Aorta (tissue), 5 donors: Measurements from ENCODE around the gene TBC1D1. TPM values are rescaled to one million over a fixed set of nuclear protein-coding genes. Genes with fewer than 3 reads are reported as not detected.

ENCODE experiments used
- ATAC-seq: fragments of 200-7000 bp; cut with Tn5 transposase; one replicate; pipeline ENCODE4 v1.9.1; 2022; ENCODE audit warnings: moderate library complexity; ENCODE audit not compliant: low FRiP score
- DNase-seq, 2 donors: peaks; one replicate each; pipeline ENCODE4 v3.0.0-alpha.2; 2020
- H3K27ac ChIP-seq, 2 donors: one replicate each; pipeline ENCODE4 v1.5.1; 2013; ENCODE audit warnings: low read length in 2 of 2, mild to moderate bottlenecking in 2 of 2, moderate library complexity in 2 of 2, control low read depth in 1 of 2, inconsistent platforms in 1 of 2, low read depth in 1 of 2
- H3K27me3 ChIP-seq, 2 donors: one replicate each; pipeline ENCODE4 v1.6.1; 2013; ENCODE audit warnings: control low read depth in 1 of 2, low read length in 1 of 2, mild to moderate bottlenecking in 1 of 2, moderate library complexity in 1 of 2; ENCODE audit not compliant: insufficient read depth in 2 of 2, control insufficient read depth in 1 of 2
- H3K36me3 ChIP-seq, 2 donors: one replicate each; pipeline ENCODE4 v1.6.1; 2013; ENCODE audit warnings: control low read depth in 1 of 2, low read length in 1 of 2, mild to moderate bottlenecking in 1 of 2; ENCODE audit not compliant: insufficient read depth in 2 of 2, control insufficient read depth in 1 of 2
- H3K4me1 ChIP-seq, 2 donors: one replicate each; pipeline ENCODE4 v1.6.1; 2013; ENCODE audit warnings: low read length in 2 of 2, control low read depth in 1 of 2, mild to moderate bottlenecking in 1 of 2, moderate library complexity in 1 of 2; ENCODE audit not compliant: insufficient read depth in 2 of 2, control insufficient read depth in 1 of 2
- H3K4me3 ChIP-seq, 2 donors: one replicate each; pipeline ENCODE4 v1.5.1; 2013; ENCODE audit warnings: low read length in 2 of 2, control low read depth in 1 of 2, mild to moderate bottlenecking in 1 of 2
- H3K9me3 ChIP-seq: one replicate; pipeline ENCODE4 v1.6.1; 2013; ENCODE audit warnings: mild to moderate bottlenecking, low read length; ENCODE audit not compliant: control insufficient read depth
- WGBS, 2 donors: extraction: QIAGEN DNeasy Blood & Tissue Kit; methylation state at CpG; one replicate each; pipeline ENCODE4 v1.1.7; 2013; 5-methylcytosine and 5-hydroxymethylcytosine counted together
- intact Hi-C, 2 donors: fragments of 100-400 bp; cut with DNase I; formaldehyde crosslinking; loops; one replicate each; pipeline versions ENCODE4 v1.14.2 to v1.15.0; 2022
- long read RNA-seq, 2 donors: library from polyadenylated mRNA; unstranded; transcript quantifications; one replicate each; pipeline ENCODE4 v2.0.0, GENCODE V29; 2020 to 2021
- polyA plus RNA-seq, 2 donors: library from polyadenylated mRNA; stranded (reverse); fragments of 200-250 nt; gene quantifications; one replicate each; pipeline ENCODE4 v1.2.3, GENCODE V29; 2013
- total RNA-seq, 2 donors: library from RNA; stranded (reverse); fragmentation: NEBNext Ultra II Directional; extraction: Animal tissue kit (Norgen Biotek cat#: 25700); gene quantifications; one replicate each; pipeline ENCODE4 v1.2.1, GENCODE V29; 2021
- donor health status: healthy with polysubstance abuse.
- donor health status: Bipolar disorder and iron deficiency.
- donor health status: DM: no; HTN: no; CAD: no.
- donor health status: DM: no; HTN: no; CAD: no.
- donor health status: DM: yes; HTN: yes; CAD: no.

TBC1D1 gene, protein sequence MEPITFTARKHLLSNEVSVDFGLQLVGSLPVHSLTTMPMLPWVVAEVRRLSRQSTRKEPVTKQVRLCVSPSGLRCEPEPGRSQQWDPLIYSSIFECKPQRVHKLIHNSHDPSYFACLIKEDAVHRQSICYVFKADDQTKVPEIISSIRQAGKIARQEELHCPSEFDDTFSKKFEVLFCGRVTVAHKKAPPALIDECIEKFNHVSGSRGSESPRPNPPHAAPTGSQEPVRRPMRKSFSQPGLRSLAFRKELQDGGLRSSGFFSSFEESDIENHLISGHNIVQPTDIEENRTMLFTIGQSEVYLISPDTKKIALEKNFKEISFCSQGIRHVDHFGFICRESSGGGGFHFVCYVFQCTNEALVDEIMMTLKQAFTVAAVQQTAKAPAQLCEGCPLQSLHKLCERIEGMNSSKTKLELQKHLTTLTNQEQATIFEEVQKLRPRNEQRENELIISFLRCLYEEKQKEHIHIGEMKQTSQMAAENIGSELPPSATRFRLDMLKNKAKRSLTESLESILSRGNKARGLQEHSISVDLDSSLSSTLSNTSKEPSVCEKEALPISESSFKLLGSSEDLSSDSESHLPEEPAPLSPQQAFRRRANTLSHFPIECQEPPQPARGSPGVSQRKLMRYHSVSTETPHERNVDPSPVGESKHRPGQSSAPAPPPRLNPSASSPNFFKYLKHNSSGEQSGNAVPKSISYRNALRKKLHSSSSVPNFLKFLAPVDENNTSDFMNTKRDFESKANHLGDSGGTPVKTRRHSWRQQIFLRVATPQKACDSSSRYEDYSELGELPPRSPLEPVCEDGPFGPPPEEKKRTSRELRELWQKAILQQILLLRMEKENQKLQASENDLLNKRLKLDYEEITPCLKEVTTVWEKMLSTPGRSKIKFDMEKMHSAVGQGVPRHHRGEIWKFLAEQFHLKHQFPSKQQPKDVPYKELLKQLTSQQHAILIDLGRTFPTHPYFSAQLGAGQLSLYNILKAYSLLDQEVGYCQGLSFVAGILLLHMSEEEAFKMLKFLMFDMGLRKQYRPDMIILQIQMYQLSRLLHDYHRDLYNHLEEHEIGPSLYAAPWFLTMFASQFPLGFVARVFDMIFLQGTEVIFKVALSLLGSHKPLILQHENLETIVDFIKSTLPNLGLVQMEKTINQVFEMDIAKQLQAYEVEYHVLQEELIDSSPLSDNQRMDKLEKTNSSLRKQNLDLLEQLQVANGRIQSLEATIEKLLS (N-terminal part only)
- 100 to 1,000 TPM; 109 to 219 TPM for total RNA-seq
- 100 to 1,000 TPM in 1 of 2 donors, 10 to 100 TPM in 1; 66.4 to 121 TPM for polyA plus RNA-seq
- long read RNA-seq, donor 1, full-length matches to known transcripts, result 13 of 212 reads
- long read RNA-seq, donor 1, partial matches to known transcripts, result 122 of 212 reads
- long read RNA-seq, donor 1, other reads (novel, unspliced or antisense), result 77 of 212 reads
- long read RNA-seq, donor 2, full-length matches to known transcripts, result 10 of 73 reads
- long read RNA-seq, donor 2, partial matches to known transcripts, result 26 of 73 reads
- long read RNA-seq, donor 2, other reads (novel, unspliced or antisense), result 37 of 73 reads

DNA sequence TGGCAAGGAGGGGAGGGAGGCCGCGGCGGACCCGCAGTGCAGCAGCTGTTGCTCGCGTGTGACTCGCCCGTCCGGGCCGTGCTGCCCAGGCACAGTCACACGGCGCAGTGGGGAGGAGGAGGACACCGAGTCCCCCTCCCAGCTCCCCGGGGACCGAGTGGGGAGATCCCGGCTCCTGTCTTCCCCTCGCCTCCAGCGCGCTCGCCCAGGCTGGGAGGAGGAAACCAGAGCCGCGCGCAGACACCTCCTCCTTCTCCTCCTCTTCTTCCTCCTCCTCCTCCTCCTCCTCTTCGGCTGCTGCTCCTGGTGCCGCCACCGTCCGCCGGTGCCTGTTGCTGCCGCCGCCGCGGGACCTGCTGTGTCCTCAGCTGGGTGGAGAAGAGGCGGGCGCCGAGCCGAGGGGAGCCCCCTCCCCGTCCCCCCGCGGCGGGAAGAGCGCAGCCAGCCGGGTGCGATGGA lies at the start of gene TBC1D1:
TBC1D1 (plus strand) TSS at position 284 of the 459 bp plus-strand sequence. CDS start 11,012 bp downstream, outside the sequence.
- ATAC-seq (peak; percentile 78), DNase-seq (peak; percentile 76 to 89)
- H3K36me3 ChIP-seq, result no peaks in the 10 kb centered on the region
- no peaks in the 10 kb centered on the region for H3K27me3 ChIP-seq
- peaks cover under 1 to 5% of the 10 kb centered on the region in 2 donors for H3K4me1 ChIP-seq
- no peaks in the 10 kb centered on the region for H3K9me3 ChIP-seq
- peak within 1 kb of the TSS; percentile 77 to 93 for H3K4me3 ChIP-seq
- 0 to 1% methylated on average over 28 to 43 of the region's 43 CpGs for WGBS, 2 donors
- peak within 1 kb of the TSS; percentile 77 to 91 for H3K27ac ChIP-seq
- intact Hi-C loops, result loop anchor here (2.0 to 10.0 kb wide), 4 partner anchors 64 to 146 kb away; partner anchors contain the start of gene PGM2 (in 1 of the 2)

DNA sequence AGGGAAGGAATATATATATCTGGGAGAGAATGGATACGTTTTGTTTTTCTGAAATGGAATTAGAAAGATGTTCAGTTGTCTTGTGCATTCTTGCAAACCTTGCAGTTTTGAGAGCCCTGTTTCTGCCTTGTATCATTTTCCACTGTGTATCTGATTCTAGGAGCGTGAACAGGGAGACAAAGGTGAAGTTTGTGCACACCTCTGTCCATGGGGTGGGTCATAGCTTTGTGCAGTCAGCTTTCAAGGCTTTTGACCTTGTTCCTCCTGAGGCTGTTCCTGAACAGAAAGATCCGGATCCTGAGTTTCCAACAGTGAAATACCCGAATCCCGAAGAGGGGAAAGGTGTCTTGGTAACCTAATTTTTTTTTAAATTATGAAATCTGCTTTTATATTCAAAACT lies 46.7 kb upstream of the TBC1D1 start:
- DNase-seq (no peak), ATAC-seq (no peak)
- Histone ChIP-seq H3K4me1 (no peaks in the 10 kb centered on the region), H3K27ac (no peak overlapping the region), H3K27me3 (no peaks in the 10 kb centered on the region), H3K36me3 (peaks cover 4 to 5% of the 10 kb centered on the region in 2 donors), H3K9me3 (no peaks in the 10 kb centered on the region), H3K4me3 (no peak overlapping the region)
- WGBS, 2 donors, result 91 to 95% methylated on average over 5 of the region's 5 CpGs
- intact Hi-C loops, result no loop called here

DNA sequence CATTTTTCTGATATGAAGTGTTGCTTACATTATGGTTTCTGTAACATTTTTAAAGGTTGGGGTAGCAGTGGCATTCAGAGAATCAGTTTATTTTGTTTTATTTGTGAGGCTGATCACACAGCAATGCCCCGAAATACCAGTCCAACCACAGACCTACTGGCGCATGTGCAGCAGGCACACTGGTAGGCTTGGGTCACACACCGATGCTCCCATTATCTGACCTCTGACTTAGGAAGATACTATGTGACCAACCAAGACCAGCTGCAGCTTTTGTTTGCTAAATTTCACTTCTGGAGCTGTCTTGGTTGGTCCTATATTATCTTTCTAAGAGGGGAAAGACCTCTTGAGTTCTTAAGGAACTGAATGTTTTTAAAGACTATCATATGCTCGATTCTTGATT lies 45.7 kb upstream of the TBC1D1 start:
- Histone ChIP-seq H3K27ac (no peak overlapping the region), H3K4me3 (no peak overlapping the region), H3K36me3 (peaks cover 4 to 5% of the 10 kb centered on the region in 2 donors), H3K9me3 (no peaks in the 10 kb centered on the region), H3K27me3 (no peaks in the 10 kb centered on the region), H3K4me1 (no peaks in the 10 kb centered on the region)
- DNase-seq (no peak), ATAC-seq (no peak)
- WGBS, 2 donors, result 96 to 97% methylated on average over 4 of the region's 4 CpGs
- intact Hi-C loops, result no loop called here

DNA sequence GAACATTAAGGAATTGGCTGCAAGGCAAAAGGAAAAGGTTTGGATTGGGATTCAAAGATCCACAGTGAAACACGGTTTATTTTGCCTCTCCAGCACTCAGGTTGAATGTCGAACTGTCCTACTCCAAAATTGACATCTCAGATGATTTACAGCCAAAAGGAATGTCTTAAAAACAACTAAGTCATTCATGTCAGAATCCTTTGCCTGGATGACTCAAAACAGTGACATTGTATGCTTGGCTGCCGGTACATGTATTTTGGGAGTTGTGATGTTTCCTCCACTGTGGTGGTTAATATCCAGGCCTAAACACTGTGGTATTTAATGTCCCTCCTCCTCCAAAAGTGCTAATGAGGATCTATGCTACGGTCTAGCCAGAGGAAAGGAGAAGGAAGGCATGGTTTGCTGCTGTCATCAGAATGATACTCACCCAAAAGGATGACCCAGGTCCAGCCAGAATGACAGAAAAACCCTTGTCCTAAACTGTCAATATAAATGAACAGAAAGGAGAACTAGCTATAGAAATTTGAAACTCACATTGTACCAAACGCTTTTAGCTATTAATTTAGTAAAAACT lies 43.5 kb upstream of the TBC1D1 start:
- DNase-seq, result no peak
- WGBS, 2 donors, result 50 to 52% methylated on average over 5 of the region's 5 CpGs
- no peak overlapping the region for H3K27ac ChIP-seq
- H3K27me3 ChIP-seq, result no peaks in the 10 kb centered on the region
- intact Hi-C loops, result no loop called here
- no peaks in the 10 kb centered on the region for H3K4me1 ChIP-seq
- ATAC-seq, result no peak
- H3K9me3 ChIP-seq, result no peaks in the 10 kb centered on the region
- no peak overlapping the region for H3K4me3 ChIP-seq
- H3K36me3 ChIP-seq, result peaks cover 2 to 5% of the 10 kb centered on the region in 2 donors

DNA sequence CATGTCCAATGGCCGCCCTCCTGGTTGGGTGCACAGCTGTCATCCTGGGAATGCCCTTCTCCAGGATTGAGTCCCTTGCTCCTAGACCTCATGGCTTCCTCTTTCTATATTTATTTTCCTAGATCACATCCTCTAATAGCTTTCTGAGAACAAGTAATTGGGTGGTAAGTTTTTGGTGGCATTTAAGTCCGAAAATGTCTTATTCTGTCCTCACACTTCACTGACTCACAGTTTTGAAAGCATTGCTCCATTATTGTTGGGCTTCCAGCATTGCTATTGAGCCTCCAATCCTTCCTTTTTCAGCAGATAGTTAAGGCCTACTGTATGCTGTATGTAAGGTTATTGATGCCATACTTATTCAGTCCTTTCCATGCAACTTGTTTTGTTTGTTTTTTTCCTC lies 38.5 kb upstream of the TBC1D1 start:
- H3K9me3 ChIP-seq, result no peaks in the 10 kb centered on the region
- no peaks in the 10 kb centered on the region for H3K4me1 ChIP-seq
- H3K27me3 ChIP-seq, result no peaks in the 10 kb centered on the region
- intact Hi-C loops, result no loop called here
- H3K4me3 ChIP-seq, result no peak overlapping the region
- 88 to 89% methylated on average over 2 of the region's 2 CpGs for WGBS, 2 donors
- ATAC-seq (no peak), DNase-seq (no peak)
- no peak overlapping the region for H3K27ac ChIP-seq
- H3K36me3 ChIP-seq, result peaks cover 0 to 2% of the 10 kb centered on the region in 2 donors

DNA sequence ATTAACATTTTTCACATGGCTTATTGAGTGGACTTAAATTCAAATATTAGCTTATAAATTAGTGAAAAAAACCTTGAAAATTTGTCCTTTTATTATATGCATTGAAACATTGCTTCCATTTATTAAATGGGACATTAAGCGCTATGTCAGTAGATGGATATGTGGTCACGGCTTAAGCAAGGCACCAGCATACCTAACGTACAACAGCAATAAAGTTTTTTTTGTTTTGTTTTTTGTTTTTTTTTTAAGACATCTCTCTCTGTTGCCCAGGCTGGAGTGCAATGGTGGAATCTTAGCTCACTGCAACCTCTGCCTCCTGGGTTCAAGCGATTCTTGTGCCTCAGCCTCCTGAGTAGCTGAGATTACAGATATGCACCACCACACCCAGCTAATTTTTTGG lies 32.8 kb upstream of the TBC1D1 start:
- H3K27ac ChIP-seq, result no peak overlapping the region
- H3K27me3 ChIP-seq, result no peaks in the 10 kb centered on the region
- no peak overlapping the region for H3K4me3 ChIP-seq
- no peaks in the 10 kb centered on the region for H3K9me3 ChIP-seq
- intact Hi-C loops, result no loop called here
- DNase-seq (no peak), ATAC-seq (no peak)
- no peaks in the 10 kb centered on the region for H3K4me1 ChIP-seq
- WGBS, 2 donors, result 88 to 99% methylated on average over 4 of the region's 4 CpGs
- H3K36me3 ChIP-seq, result no peaks in the 10 kb centered on the region

DNA sequence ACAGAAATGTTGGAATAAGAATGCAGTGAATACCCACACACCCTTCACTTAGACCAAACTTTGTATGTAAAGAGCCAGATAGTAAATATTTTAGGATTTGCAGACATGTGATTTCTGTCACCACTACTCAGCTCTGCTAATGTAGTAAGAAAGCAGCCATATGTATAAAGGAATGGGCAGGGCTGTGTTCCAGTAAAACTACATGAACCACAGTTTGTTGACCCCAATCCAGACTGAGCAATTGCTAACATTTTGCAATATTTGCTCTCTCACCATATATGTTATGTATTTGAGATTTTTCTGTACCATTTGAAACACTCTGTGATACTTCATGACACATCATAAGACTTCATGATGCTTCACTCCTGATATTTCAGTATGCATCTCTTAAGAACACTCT lies 32.0 kb upstream of the TBC1D1 start:
- Histone ChIP-seq H3K27me3 (no peaks in the 10 kb centered on the region), H3K27ac (no peak overlapping the region), H3K4me1 (no peaks in the 10 kb centered on the region), H3K4me3 (no peak overlapping the region), H3K9me3 (no peaks in the 10 kb centered on the region), H3K36me3 (no peaks in the 10 kb centered on the region)
- ATAC-seq (no peak), DNase-seq (no peak)
- intact Hi-C loops, result no loop called here
